NB4 (cell line): ENCODE results near the gene FAU.

Experiments
- DNase-seq: peaks from one replicate; pipeline ENCODE4 v3.0.0; 2010; ENCODE audit warnings: low read depth
- H3K4me3 ChIP-seq: one replicate; pipeline ENCODE4 v1.5.1; 2011; ENCODE audit warnings: mild to moderate bottlenecking, low read depth, low read length, moderate library complexity
- CTCF ChIP-seq: IDR thresholded peaks from one replicate; pipeline ENCODE4 v1.5.1; 2012; ENCODE audit warnings: low read depth, low read length
- MYC ChIP-seq: IDR thresholded peaks from 2 replicates; pipeline ENCODE4 v1.6.1; 2011; ENCODE audit warnings: low read depth, low read length
- POLR2A ChIP-seq: IDR thresholded peaks from 2 replicates; pipeline ENCODE4 v1.6.1; 2011; ENCODE audit warnings: mild to moderate bottlenecking; ENCODE audit not compliant: insufficient read length; ENCODE audit errors: extremely low read depth
- TF ChIP-seq, protein P1 (sequence below): IDR thresholded peaks from 2 replicates; pipeline ENCODE4 v1.6.1; 2011; ENCODE audit warnings: low read depth, low read length

The FAU gene

GRCh38 chr11:65141896-65142494 is 20.1 kb upstream of the FAU start:
- H3K4me3 ChIP-seq: no peak overlapping the region
- peak; percentile 35 for DNase-seq
- TF ChIP-seq MYC (no peak), CTCF (no peak), POLR2A (no peak)
- TF ChIP-seq, protein P1, sequence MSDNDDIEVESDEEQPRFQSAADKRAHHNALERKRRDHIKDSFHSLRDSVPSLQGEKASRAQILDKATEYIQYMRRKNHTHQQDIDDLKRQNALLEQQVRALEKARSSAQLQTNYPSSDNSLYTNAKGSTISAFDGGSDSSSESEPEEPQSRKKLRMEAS: no peak

DNA sequence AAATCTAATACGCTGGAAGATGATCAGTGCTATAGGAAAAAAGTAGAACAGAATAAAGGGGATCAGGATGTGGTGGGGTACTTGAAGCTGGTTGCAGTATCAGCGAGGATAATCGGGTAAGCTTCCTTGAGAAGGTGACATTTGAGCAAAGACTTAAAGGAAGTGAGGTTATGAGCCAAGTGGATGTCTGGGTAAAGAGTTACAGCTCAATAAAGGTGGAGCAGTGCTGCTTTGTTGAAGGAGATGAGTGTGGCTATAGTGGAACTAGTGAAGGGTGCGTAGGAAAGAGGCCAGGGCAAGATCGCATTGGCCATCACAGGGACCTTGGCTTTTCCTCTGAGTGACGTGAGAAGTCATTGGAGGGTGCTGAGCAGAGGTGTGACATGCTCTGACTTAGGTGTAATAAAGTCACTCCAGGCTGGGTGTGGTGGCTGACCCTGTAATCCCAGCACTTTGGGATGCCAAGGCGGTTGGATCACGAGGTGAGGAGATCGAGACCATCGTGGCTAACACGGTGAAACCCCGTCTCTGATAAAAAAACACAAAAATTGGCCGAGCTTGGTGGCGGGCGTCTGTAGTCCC is 14.7 kb upstream of the FAU start:
- H3K4me3 ChIP-seq: no peak overlapping the region
- no peak for DNase-seq
- TF ChIP-seq MYC (no peak), CTCF (no peak), POLR2A (no peak)
- TF ChIP-seq, protein P1: no peak

- DNase-seq: no peak
- no peak for TF ChIP-seq POLR2A
- TF ChIP-seq, protein P1: no peak
- TF ChIP-seq CTCF: no peak
- TF ChIP-seq MYC: no peak
- peak overlapping the region; percentile 86 for H3K4me3 ChIP-seq
Measured at GRCh38 chr11:65135633-65136145, 13.8 kb upstream of the FAU start.

DNA sequence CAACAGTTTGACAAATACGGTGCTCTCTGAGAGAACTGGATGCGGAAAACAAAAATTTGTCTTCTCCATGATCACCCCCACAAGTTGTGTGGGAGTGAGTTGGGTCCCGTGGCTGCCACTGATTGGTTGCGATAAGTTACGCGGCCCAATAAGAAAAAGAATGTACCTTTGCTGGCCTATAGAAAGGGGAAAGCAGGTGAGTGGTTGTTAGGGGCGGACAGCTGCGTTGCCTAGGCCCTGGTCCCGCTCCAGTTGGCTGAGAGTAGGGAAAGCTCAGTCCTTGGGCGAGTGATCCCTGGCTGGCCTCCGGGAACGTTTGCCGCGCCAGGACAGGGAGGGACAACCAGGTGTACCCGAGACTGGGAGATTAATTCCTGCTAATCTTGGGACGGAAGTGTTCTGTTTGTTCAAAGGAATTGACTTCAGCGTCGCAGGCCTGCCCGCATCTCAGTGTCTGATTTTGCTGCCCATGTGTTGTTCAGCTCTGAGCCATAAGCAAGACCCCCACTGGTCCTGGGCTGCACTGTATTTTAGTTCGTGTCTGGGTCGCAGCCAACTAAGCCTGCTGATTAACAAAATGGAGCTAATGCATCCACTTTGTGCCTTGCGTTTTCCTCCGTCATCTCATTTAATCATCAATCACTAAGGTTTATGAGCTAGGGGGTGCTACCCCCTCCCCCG is 13.2 kb upstream of the FAU start:
- DNase-seq: peak; percentile 97
- peak overlapping the region; percentile 86 for H3K4me3 ChIP-seq
- TF ChIP-seq MYC: peak; percentile 19; the same call in 1 of the 2 replicates
- peak; percentile 80 for TF ChIP-seq POLR2A
- no peak for TF ChIP-seq CTCF
- TF ChIP-seq, protein P1: peak; percentile 62; the same call in 1 of the 2 replicates

DNA sequence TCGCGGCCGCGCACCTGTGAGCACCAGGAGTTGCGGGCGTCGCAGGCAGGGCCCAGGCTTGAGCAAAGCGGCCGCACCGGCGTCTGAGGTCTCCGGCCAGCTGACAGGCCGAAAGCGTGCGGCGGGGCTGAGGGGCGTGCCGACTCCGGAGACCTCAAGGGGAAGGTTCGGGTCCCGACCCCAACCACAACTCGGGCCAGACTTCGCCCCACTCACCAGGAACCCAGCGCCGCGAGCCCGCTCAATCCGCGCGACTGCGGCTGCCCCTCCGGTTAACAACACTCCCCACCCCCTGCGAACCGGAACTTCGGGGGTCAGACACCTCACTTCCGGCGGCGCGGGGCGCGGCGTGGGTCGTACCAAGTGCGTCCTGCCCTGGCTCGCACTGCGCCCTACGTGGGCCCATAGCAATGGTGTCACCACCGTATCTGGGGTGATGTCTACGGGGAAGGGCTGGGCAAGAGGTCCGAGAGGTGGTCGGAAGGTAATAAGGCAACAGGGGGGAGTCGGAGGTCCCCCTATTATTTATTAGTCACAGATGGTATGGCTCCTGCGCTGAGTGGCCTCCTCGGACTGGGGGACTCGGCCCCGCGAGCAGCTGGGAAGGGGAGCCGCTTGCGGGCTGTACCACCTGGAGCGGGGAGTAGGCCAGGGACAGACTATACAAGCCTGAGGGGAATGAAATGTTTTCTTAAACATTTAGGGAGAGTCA is 12.5 kb upstream of the FAU start, which contains the start of gene SYVN1:
Gene SYVN1, minus strand, starts transcription at position 280 of the 712 bp plus-strand sequence. CDS start 918 bp downstream, outside the sequence.
- peak within 1 kb of the TSS; percentile 86 for H3K4me3 ChIP-seq
- DNase-seq: peak; percentile 92
- TF ChIP-seq MYC (peak; percentile 79), POLR2A (peak; percentile 86), CTCF (no peak)
- TF ChIP-seq, protein P1: peak; percentile 59
